ENCODE data around the gene LYAR.
"Not testable (repeated sequence)": the region's sequence is repeated elsewhere in the genome, so short reads cannot be mapped to it uniquely, and the experiment has no call there.

Gene LYAR

DNA sequence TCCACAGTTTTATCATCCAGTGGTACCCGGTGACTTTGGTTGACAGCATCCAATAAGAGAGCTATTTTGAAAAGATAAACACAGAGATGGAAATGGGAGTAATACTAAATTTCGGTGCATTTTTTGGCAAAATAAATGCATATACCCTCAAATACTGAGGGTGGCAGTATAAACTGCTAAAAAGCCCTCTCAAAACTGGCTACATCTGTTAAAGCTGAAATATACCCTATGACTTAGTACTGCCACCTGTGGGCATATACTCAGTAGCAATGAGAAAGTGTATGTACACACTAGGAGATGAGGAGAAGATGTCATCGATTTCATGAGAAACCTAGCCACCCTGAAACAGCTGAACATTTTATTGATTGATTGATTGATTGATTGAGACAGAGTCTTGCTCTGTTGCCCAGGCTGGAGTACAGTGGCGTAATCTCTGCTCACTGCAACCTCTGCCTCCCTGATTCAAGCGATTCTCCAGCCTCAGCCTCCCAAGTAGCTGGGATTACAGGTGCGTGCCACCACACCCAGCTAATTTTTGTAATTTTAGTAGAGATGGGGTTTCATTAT is 29.7 kb downstream of the LYAR start:
- peak; percentile 81 for DNase-seq (ENCODE audit: low spot score)

DNA sequence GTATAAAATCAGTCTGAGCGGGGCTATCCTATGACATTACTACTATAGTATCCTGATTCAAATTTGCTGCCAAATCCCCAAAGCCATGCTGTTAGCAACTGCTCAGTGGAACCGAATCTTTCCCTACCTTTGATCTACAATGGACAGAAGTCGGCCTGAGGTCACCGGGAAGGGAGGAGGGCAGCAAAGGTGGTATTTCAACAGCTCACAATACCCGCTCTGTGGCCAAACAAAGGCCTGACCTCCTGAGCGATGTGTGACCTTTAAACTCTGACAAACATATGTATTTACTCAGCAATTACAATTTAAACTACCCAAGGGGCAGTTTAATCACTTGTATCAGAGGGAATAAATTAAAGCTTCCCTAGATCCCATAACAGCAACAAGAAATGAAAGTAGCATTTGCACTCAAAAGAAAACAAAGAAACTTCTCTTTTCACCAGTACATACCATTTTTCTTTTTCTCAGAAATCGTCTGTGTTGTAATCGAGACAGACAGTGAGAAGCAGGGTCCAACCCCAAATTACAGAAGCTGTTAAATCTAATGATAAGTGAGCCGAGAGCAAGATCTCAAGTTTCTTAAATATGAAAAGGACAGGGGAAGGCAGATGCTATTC is 30.4 kb downstream of the LYAR start:
- no peak for DNase-seq (ENCODE audit: low spot score)

- not testable (repeated sequence) for DNase-seq (ENCODE audit: low spot score)
Observed at GRCh38 chr4:4257705-4258104, 32.2 kb downstream of the LYAR start.

GRCh38 chr4:4256799-4257198 is 33.2 kb downstream of the LYAR start:
- DNase-seq (ENCODE audit: low spot score): no peak

- DNase-seq (ENCODE audit: low spot score): no peak
Observed at GRCh38 chr4:4254666-4255065, 35.3 kb downstream of the LYAR start.

DNA sequence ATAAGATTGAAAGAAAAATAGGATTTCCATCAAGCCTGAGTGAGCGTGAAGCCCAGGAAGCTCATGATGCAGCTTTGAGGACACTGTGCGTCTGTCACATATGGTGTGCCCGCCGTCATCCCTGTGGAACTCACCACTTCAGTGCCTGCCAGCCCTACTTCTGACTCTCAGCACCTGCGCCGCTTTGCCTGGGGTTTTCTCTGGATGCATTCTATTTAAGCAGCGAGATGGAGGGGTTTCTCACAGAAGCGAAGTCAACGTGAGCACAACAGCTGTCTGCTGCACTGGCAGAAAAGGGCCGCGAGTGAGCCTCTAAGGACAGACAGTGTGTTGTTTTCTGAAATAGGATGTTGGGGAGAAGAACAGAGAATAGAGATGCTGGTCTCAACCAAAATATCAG is 35.8 kb downstream of the LYAR start:
- no peak for DNase-seq (ENCODE audit: low spot score)

DNA sequence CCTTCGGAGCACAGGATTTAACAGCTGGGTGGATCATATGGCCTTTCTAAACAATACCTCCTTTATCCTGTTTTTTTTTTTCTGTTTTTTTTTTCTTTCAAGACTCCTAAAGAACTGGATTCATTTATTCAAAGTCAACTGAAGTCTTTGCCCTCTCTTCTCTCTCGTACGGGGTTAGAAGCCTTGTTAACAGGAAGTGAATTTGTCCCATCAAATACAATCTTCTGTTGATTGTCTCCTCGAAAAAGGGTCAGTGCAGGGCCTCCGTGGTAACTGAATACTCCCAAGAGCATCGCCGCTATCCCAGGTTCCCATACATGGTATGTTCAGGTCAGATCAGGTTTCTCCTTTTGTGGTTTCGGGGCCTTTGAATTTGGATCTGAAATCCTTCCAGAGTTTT is 40.1 kb downstream of the LYAR start:
- no peak for DNase-seq (ENCODE audit: low spot score)

DNA sequence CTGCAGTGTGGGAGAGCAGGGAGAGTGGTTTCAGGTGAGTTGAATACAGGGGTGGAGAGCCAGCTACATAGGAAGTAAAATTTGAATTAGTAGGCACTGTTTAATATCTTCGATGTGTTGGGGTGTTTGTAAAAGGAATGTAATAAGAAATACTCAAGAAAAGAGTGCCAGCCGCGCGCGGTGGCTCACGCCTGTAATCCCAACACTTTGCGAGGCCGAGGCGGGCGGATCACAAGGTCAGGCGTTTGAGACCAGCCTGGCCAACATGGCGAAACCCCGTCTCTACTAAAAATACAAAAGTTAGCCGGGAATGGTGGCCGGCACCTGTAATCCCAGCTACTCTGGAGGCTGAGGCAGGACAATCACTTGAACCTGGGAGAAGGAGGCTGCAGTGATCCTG is 40.6 kb downstream of the LYAR start:
- not testable (repeated sequence) for DNase-seq (ENCODE audit: low spot score)

- DNase-seq (ENCODE audit: low spot score): no peak
Observed at GRCh38 chr4:4248885-4249203, 41.1 kb downstream of the LYAR start.

DNA sequence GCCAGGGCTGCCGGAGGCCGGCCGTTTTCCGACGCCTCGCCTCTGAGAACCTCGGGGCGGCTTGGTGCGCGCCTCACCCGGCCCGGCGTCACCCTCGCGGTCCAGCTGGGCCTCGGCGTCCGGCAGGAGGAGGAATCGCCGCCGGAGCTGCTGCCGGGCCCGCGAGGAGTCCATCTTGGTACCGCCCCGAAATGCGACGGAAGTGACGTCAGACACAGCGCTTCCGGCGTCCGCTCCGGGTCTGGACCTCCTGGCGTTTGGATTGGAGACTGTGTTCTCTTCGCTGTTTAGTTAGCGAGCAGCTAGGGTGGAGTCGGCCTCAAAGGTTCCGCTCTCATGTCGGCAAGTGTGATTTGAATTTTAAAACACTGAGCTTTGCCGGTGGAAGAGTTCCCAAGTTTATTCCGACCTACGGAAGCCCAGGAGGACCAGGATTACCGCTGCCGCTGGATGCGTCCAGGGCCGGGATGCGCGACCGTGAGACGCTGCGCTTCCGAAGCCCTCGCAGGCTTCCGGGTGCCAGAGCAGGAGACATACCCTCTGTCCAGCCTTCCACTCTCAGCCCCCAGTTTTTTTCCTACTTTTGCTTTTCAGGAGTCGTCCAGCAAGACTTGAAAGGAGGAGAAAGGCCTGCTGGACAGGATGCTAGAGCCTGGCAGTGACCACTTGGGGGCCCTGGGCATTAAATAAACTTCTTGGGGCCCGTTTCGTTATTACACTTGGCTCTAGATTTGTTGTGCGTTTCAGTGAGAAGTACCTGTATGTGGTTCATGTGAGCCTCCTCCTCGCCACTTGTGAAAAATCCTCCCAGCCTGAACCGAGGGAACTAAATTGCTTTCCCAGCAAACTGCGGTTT is 41.7 kb downstream of the LYAR start, which contains the start of gene TMEM128:
Gene TMEM128, minus strand, starts transcription at position 195 of the 856 bp plus-strand sequence. Its CDS starts 21 bp downstream, at position 174.
- DNase-seq (ENCODE audit: low spot score): peak; percentile 97

DNA sequence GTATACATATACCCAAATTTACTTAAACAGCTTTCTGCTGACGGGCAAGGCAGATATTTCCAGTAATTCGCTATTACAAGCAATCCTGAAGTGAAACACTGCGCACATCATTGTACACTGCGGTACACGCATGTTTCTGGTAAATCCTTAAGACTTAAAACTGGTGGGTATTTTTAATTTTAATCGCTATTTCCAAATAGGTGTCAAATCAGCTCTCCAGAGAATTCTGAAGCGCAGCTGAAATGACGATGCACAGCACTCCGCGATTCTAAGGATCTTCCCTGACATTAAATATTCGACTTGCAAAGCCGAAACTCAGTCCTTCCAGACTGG is 42.3 kb downstream of the LYAR start:
- DNase-seq (ENCODE audit: low spot score): peak; percentile 12

- no peak for DNase-seq (ENCODE audit: low spot score)
Observed at GRCh38 chr4:4245172-4245571, 44.8 kb downstream of the LYAR start.

DNA sequence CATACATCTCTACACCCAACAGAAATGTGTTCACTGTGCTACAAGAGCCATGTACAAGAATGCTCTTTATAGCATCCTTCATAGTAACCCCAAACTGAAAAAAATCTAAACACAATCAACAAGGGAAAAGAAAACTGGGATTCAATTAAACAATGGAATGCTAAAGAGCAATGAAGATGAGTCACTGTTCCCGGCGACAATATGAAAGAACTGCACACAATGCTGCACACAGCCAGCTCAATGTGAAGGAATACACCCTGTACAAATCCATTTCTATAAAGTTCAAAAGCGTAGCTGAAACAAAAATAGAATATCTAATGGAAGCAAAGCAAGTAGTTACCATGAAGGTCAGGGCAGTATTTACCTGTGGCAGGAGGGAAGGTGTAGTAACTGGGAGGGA is 50.4 kb downstream of the LYAR start:
- DNase-seq (ENCODE audit: low spot score): not testable (repeated sequence)

DNA sequence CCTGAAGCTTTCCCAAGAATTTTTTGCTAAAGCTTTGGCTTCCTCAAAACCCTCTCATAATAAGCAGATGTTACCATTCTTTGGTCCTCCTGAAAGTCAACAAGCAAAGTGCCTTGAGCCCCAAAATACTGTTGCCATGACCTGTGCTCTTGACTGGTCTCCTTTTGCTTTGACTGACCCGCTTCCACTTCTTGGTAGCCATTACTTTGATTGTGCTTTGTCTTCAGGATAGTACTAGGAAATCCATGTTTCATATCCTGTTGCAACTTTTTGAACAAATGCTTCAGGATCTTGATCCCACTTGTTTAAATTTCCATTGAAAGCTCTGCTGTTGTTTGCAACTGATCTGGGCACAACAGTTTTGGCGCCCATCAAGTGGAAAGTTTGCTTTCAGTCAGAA is 56.3 kb downstream of the LYAR start:
- DNase-seq (ENCODE audit: low spot score): no peak

DNA sequence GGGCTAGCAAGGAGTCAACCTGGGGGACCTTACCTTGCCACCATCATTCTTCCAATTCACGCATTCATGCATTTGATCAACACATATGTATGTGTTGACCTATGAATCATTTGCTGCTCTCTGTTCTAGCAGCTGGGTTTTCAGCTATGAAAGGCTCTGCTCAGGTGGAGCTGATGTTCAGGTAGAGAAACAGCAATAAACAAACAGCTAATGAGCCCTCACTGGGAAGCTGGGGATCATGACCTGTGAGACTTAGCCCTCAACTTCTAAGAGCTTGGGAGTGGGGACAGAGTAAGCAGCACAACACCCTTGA is 61.6 kb downstream of the LYAR start:
- no peak for DNase-seq (ENCODE audit: low spot score)

GRCh38 chr4:4227510-4228355 is 62.2 kb downstream of the LYAR start:
- DNase-seq (ENCODE audit: low spot score): no peak

DNA sequence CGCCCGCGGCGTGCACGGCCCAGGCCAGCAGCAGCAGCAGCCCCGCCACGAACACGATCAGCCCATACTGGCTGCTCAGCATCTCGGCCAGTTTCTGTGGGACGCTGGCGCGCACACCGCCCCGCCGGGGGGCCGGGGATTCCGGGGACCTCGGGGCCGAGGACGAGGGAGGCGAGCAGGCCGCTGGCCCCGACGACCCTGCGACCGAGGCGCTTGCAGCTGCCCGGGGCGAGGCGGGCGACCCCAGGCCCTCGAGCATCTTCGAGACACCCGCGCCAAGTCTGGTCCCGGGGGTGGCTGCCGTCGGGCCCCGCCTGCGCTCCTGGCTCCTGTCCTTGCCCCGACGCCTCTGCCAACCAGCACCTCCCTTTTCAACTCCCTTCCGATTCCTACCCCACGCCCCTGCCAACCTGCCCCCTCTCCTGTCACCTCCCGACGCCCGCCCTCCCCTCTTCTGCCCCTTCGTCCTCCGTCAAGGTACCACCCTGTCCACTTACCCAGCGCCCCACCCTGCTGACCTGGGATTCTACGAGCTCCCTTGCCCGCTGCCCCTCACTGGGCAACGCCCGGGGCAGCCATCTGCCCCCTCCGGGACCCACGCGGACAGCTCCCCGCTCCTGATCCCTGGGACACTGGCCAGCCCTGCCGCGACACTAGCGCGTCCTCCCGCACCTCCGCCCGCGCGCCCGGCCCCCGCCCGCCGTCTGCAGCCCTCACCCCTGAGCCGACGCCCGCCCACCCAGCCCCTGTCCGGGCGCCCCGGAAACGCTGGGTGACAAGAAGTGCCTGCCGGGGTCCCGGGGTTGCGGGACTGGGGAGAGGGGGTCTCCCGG is 63.1 kb downstream of the LYAR start, which contains the start of gene OTOP1:
Gene OTOP1, minus strand, starts transcription at position 324 of the 833 bp plus-strand sequence. Its CDS starts 65 bp downstream, at position 259.
- DNase-seq (ENCODE audit: low spot score): no peak

DNA sequence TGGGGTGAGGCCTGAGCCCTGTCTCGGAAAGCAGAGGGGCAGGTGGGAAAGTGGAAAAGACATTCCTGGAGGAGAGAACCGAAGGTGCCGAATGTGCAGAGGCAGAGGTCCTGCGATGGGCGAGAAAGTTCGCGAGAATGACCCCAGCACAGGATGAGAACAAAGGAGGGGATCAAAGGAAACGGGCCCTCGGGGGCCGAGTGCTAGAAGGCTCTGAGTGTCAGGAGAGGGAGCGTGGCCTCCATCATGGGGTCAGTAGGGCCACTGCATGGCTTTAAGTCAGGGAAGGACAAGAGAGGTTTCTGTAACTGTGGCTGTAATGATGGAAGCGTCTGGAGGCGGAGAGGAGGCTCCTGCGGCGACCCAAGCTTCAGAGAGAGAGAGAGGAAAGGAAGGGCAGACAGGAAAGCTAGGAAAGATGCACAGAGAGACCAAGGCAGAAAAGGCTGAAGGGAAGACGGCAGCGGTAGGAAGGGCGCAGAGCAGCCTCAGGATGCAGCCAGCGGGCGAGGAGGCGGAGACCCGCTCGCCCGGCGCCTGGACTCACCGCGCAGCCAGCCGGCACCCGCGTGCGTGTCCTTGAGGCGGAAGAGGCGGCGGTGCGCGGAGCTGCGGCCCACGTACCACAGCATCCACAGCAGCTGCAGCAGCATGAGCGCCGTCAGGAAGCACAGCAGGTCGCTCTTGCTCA is 63.9 kb downstream of the LYAR start:
- DNase-seq (ENCODE audit: low spot score): no peak
